ENCODE results near the gene CTNND2. TPM values are rescaled to one million over a fixed set of nuclear protein-coding genes. Genes with fewer than 3 reads are reported as not detected.

CTNND2 gene
- total RNA-seq, 2 donors from 2014 or later, result not detected

DNA sequence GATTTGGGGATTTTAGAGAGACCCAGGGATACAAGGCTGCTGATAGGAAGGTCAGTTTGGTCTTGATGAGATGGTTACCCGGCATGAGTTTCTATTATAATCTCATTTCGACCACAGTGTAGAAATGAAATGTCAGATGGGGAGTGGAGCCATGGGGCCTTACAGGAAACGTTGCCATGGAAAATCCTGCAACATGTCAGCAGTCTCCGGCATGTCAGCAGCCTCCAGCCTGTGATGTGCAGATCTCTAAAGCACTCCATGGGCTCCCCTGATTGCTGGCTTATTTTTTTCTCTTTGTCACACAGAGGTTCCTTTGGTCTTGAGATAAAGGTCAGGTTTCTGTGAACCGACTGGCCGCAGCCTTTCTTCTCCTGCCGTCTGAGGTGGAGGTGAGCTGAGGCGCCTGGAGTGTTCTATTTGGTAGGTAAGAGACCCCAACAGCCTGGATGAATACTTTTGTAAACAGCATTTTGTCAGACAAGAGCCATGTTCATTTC, 934.5 kb downstream of the CTNND2 start:
- ATAC-seq (ENCODE audit: insufficient number of reproducible peaks, low FRiP score, low read depth) (no peak), DNase-seq (ENCODE audit: low spot score) (no peak)
- Histone ChIP-seq H3K27ac (no peak overlapping the region), H3K9me3 (no peaks in the 10 kb centered on the region), H3K27me3 (replicated peaks; ENCODE audit: insufficient read depth) (no peaks in the 10 kb centered on the region), H3K36me3 (no peaks in the 10 kb centered on the region), H3K4me1 (ENCODE audit: control insufficient read depth in 1 of 2, low read depth in 2 of 2) (no peaks in the 10 kb centered on the region), H3K4me3 (no peak overlapping the region)
- TF ChIP-seq, protein P1, sequence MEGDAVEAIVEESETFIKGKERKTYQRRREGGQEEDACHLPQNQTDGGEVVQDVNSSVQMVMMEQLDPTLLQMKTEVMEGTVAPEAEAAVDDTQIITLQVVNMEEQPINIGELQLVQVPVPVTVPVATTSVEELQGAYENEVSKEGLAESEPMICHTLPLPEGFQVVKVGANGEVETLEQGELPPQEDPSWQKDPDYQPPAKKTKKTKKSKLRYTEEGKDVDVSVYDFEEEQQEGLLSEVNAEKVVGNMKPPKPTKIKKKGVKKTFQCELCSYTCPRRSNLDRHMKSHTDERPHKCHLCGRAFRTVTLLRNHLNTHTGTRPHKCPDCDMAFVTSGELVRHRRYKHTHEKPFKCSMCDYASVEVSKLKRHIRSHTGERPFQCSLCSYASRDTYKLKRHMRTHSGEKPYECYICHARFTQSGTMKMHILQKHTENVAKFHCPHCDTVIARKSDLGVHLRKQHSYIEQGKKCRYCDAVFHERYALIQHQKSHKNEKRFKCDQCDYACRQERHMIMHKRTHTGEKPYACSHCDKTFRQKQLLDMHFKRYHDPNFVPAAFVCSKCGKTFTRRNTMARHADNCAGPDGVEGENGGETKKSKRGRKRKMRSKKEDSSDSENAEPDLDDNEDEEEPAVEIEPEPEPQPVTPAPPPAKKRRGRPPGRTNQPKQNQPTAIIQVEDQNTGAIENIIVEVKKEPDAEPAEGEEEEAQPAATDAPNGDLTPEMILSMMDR (IDR thresholded peaks at IDR 0.05), result no peak

DNA sequence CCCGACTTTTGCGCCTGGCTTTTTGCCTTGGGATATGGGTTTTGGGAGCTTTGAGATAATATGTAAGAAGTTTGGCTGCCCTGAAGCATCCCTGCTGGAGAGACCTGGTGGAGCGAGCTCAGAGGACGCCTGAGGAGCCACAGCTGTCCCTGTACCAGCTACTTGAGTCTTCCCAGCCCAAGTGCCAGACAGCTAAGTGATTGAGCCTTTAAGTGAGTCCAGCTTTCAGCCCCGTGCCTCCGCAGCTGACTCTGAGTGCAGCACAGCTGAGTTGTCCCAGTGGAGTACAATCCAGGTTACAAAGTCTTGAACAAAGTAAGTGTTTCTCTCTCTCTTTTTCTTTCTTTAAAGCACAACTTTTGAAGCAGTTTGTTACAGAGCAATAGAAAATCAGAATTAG, 939.4 kb downstream of the CTNND2 start:
- ATAC-seq (ENCODE audit: insufficient number of reproducible peaks, low FRiP score, low read depth) (no peak), DNase-seq (ENCODE audit: low spot score) (no peak)
- Histone ChIP-seq H3K27ac (no peak overlapping the region), H3K27me3 (replicated peaks; ENCODE audit: insufficient read depth) (no peaks in the 10 kb centered on the region), H3K9me3 (no peaks in the 10 kb centered on the region), H3K4me3 (no peak overlapping the region), H3K4me1 (ENCODE audit: control insufficient read depth in 1 of 2, low read depth in 2 of 2) (no peaks in the 10 kb centered on the region), H3K36me3 (no peaks in the 10 kb centered on the region)
- TF ChIP-seq, protein P1 (IDR thresholded peaks at IDR 0.05), result no peak

DNA sequence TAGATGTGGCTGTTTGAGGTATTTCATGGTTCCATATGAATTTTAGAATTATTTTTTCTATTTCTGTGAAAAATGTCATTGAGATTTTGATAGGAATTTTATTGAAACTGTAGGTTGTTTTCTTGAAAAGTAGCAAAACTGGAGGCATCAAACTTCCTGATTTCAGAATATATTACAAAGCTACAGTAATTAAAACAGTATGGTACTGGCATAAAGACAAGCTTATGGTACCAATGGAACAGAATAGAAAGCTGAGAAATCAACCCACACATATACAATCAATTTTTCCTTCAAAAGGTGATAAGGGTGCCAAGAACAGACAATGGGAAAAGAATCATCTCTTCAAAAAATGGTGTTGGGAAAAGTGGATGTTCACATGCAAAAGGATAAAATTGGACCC, 945.5 kb downstream of the CTNND2 start:
- Histone ChIP-seq H3K27me3 (replicated peaks; ENCODE audit: insufficient read depth) (no peaks in the 10 kb centered on the region), H3K27ac (no peak overlapping the region), H3K4me1 (ENCODE audit: control insufficient read depth in 1 of 2, low read depth in 2 of 2) (no peaks in the 10 kb centered on the region), H3K9me3 (peaks cover 6% of the 10 kb centered on the region), H3K4me3 (no peak overlapping the region), H3K36me3 (no peaks in the 10 kb centered on the region)
- DNase-seq (ENCODE audit: low spot score) (no peak), ATAC-seq (ENCODE audit: insufficient number of reproducible peaks, low FRiP score, low read depth) (no peak)
- TF ChIP-seq, protein P1 (IDR thresholded peaks at IDR 0.05), result no peak

DNA sequence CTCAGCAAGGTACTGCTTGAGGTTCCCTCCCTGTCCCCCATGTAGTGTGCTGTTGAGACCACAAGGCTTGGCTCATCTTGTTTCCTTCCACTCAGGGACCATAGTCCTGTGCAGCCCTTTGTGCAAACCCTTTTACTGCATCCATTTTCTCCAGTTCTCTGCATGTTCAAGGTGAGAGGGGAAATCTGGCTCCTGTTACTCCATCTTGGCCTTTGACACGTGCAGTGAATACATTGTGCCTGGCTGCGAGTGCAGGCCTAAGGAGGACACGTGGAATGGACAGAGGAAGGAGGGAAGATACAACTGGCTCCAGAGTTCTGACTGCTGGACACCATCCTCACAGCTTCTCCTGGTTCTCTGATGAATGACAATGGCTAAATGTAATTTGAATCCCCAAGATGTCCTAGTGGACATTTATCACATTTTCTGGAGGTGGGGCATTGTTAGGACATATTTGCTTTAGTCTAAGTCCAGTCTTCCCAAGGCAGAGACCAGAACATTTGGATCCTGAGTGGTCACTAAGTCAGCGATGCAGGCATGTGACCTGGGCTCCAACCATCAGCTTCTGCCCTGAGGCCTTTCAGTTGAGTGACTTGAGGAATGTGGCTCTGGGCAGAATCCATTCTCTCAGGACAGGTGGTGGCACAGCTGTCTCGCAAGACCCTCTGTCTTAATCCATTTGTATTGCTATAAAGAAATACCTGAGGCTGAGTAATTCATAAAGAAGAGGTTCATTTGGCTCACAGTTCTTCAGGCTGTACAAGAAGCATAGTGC, 954.2 kb downstream of the CTNND2 start:
- DNase-seq (ENCODE audit: low spot score) (no peak), ATAC-seq (ENCODE audit: insufficient number of reproducible peaks, low FRiP score, low read depth) (no peak)
- H3K4me3 ChIP-seq, result no peak overlapping the region
- TF ChIP-seq, protein P1 (IDR thresholded peaks at IDR 0.05), result no peak
- H3K9me3 ChIP-seq, result no peaks in the 10 kb centered on the region
- no peaks in the 10 kb centered on the region for H3K4me1 ChIP-seq (ENCODE audit: control insufficient read depth in 1 of 2, low read depth in 2 of 2)
- H3K36me3 ChIP-seq, result no peaks in the 10 kb centered on the region
- H3K27me3 ChIP-seq (replicated peaks; ENCODE audit: insufficient read depth), result no peaks in the 10 kb centered on the region
- H3K27ac ChIP-seq, result no peak overlapping the region

DNA sequence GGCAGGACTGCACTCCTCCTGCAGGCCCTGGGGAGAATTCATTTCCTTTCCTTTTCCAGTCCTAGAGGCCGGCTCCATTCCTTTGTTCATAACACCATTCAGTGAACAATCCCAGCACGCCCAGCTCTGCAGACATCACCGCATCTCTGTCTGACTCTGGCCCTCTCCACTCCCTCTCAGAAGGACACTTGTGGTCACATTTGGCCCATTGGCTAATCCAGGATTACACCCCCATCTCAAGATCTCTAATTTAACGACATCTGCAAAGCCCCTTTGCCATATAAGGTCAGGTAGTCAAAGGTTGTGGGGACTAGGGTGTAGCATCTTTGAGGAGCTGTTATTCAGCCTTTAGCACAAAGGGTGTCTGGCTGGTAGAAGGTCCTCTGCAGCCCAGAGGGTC, 958.2 kb downstream of the CTNND2 start:
- H3K36me3 ChIP-seq, result no peaks in the 10 kb centered on the region
- no peak overlapping the region for H3K4me3 ChIP-seq
- no peaks in the 10 kb centered on the region for H3K27me3 ChIP-seq (replicated peaks; ENCODE audit: insufficient read depth)
- no peak overlapping the region for H3K27ac ChIP-seq
- H3K9me3 ChIP-seq, result no peaks in the 10 kb centered on the region
- DNase-seq (ENCODE audit: low spot score), result no peak
- H3K4me1 ChIP-seq (ENCODE audit: control insufficient read depth in 1 of 2, low read depth in 2 of 2), result no peaks in the 10 kb centered on the region
- TF ChIP-seq, protein P1 (IDR thresholded peaks at IDR 0.05), result no peak
- ATAC-seq (ENCODE audit: insufficient number of reproducible peaks, low FRiP score, low read depth), result no peak

Measured in thoracic aorta (tissue), 2 donors.